Panc1 (cell line): ENCODE data around the gene CD93. TPM values are rescaled to one million over a fixed set of nuclear protein-coding genes. Genes with fewer than 3 reads are reported as not detected.

Experiments
- ATAC-seq: fragments of 200-7000 bp; cut with Tn5 transposase; 2 replicates; pipeline ENCODE4 v1.9.1; 2020; ENCODE audit warnings: mild to moderate bottlenecking, moderate library complexity
- BruUV-seq: library from RNA; stranded (reverse); fragments of 400-500 nt; replicated peaks from 2 replicates; lab custom pipeline; 2021; lab: Mats Ljungman, UMichigan
- CTCF ChIA-PET: fragments of 300-600 bp; sonication (Branson Sonifier 250); formaldehyde crosslinking; loops from one replicate; lab custom pipeline; 2022; ENCODE audit warnings: antibody characterized with exemption; lab: Charles Lee
- POLR2A ChIA-PET: fragments of 300-600 bp; sonication (Branson Sonifier 250); formaldehyde crosslinking; loops from one replicate; lab custom pipeline; 2022; ENCODE audit warnings: antibody characterized with exemption; lab: Charles Lee
- DNase-seq: peaks from one replicate; pipeline ENCODE4 v3.0.0-alpha.2; 2010; ENCODE audit warnings: low read depth, low spot score
- H3K27ac ChIP-seq: 2 replicates; pipeline ENCODE4 v1.5.1; 2011; ENCODE audit warnings: mild to moderate bottlenecking, low read length, inconsistent platforms
- H3K27me3 ChIP-seq: fragments of 200-500 bp; sonication (Bioruptor generic); 2 replicates; pipeline ENCODE4 v1.6.0; 2014; ENCODE audit warnings: low read length, inconsistent platforms; ENCODE audit not compliant: control insufficient read depth, insufficient read depth
- H3K36me3 ChIP-seq: fragments of 200-500 bp; sonication (Bioruptor generic); 2 replicates; pipeline ENCODE4 v1.5.1; 2014; ENCODE audit warnings: inconsistent platforms, mild to moderate bottlenecking, low read length, moderate library complexity; ENCODE audit not compliant: control insufficient read depth, insufficient read depth
- H3K4me1 ChIP-seq: 2 replicates; pipeline ENCODE4 v1.5.1; 2011; ENCODE audit warnings: inconsistent platforms, mild to moderate bottlenecking, low read length, moderate library complexity; ENCODE audit not compliant: control insufficient read depth, insufficient read depth
- H3K4me3 ChIP-seq, 2 experiments: 2 replicates each; pipeline ENCODE4 v1.5.1; 2011 to 2012; ENCODE audit warnings: low read depth in 2 of 2, low read length in 2 of 2, mild to moderate bottlenecking in 2 of 2, inconsistent platforms in 1 of 2, moderate library complexity in 1 of 2
- H3K9me3 ChIP-seq: fragments of 200-500 bp; sonication (Bioruptor generic); 2 replicates; pipeline ENCODE4 v1.5.1; 2014; ENCODE audit warnings: low read depth, mild to moderate bottlenecking, inconsistent platforms, low read length, moderate library complexity; ENCODE audit not compliant: control insufficient read depth, insufficient read depth
- CTCF ChIP-seq: fragments of 450-650 bp; IDR thresholded peaks from 2 replicates; pipeline ENCODE4 v1.5.1; 2017; ENCODE audit warnings: mild to moderate bottlenecking
- POLR2AphosphoS5 ChIP-seq: IDR thresholded peaks from 2 replicates; pipeline ENCODE4 v1.6.1; 2012; ENCODE audit warnings: mild to moderate bottlenecking, low read depth, low read length, moderate library complexity
- REST ChIP-seq, 2 experiments: IDR thresholded peaks; 2 replicates each; pipeline ENCODE4 v1.6.1; 2011 to 2012; ENCODE audit warnings: low read depth in 2 of 2, control low read depth in 1 of 2, low read length in 1 of 2, mild to moderate bottlenecking in 1 of 2, moderate library complexity in 1 of 2; ENCODE audit not compliant: insufficient read depth in 1 of 2
- SIN3A ChIP-seq: IDR thresholded peaks from 2 replicates; pipeline ENCODE4 v1.6.1; 2012; ENCODE audit warnings: low read depth, mild to moderate bottlenecking, low read length, moderate library complexity, borderline replicate concordance; ENCODE audit not compliant: insufficient read depth
- TCF7L2 ChIP-seq: IDR thresholded peaks from 2 replicates; pipeline ENCODE4 v1.6.1; 2011; ENCODE audit warnings: mild to moderate bottlenecking, low read depth, low read length, inconsistent platforms
- in situ Hi-C: cut with HindIII; loops from 2 replicates; pipeline ENCODE4 v1.10.0; 2016; ENCODE audit warnings: low sequenced_read_pairs, low pct_unique_long_range_greater_than_20kb
- intact Hi-C: fragments of 100-400 bp; cut with micrococcal nuclease; formaldehyde crosslinking; loops from one replicate; pipeline ENCODE4 v1.10.0; 2022; ENCODE audit not compliant: unreplicated experiment
- total RNA-seq: library from RNA; stranded (reverse); gene quantifications from one replicate; pipeline ENCODE4 v1.2.1, GENCODE V29; 2021; ENCODE audit not compliant: unreplicated experiment

CD93 gene
- total RNA-seq, 1 experiment from 2014 or later, result 0.10 TPM

DNA sequence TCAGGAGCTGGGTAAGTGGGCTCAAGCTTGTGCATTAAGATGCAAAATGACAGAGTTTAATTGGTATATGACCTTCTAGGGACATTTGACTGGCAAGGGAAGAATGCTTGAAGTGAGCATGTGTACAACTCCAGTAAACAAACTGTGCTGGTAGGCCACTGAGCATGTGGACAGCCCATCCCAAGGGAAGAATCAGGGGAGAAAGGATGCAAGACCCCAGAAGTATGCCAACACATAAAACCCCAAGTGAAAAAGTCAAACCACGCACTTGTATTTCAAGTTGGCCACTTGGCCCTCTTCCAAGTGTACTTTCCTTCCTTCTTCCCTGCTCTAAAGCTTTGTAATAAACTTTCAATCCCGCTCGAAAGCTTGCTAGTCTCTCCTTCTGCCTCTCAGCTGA is 26.3 kb downstream of the CD93 start:
- Histone ChIP-seq H3K9me3 (no peaks in the 10 kb centered on the region), H3K4me1 (no peaks in the 10 kb centered on the region), H3K4me3 (no peak overlapping the region), H3K36me3 (no peaks in the 10 kb centered on the region), H3K27me3 (peaks cover 12% of the 10 kb centered on the region), H3K27ac (no peak overlapping the region)
- no TSS peak for BruUV-seq
- POLR2A ChIA-PET, result no interaction called here
- CTCF ChIA-PET, result no interaction called here
- TF ChIP-seq SIN3A, result no peak
- TF ChIP-seq REST (IDR thresholded peaks at IDR 0.05; ENCODE audit: insufficient read depth in 1 of 2, low read depth in 2 of 2, low read length in 1 of 2), result no peak
- no peak for TF ChIP-seq POLR2AphosphoS5
- no peak for TF ChIP-seq TCF7L2
- no peak for TF ChIP-seq CTCF
- in situ Hi-C loops, result no loop called here
- DNase-seq (no peak), ATAC-seq (no peak)
- intact Hi-C loops, result loop anchor here (5.0 to 10.0 kb wide), 3 partner anchors 95 to 368 kb away; no protein-coding TSS in a partner anchor

DNA sequence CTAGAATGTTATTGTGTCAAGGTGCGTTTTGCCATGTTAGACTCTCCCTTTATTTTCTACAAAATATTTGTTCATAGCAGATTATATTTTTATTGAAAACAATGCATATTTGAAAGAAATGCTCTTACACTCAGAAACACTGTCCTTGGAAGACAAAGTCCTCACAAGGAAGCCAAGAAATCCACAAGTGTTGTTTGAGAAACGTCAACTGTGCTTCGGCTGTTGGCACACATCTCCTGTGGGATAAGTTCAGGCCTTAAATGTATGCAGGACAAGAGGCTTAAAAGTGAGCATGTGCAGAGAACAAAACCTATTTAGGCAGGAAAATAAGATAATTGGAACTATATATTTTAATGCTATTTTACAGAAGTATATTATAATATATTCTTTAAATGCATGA is 27.1 kb downstream of the CD93 start:
- no peaks in the 10 kb centered on the region for H3K4me1 ChIP-seq
- no TSS peak for BruUV-seq
- no peak for DNase-seq
- in situ Hi-C loops (no loop called here), intact Hi-C loops (loop anchor here (5.0 to 10.0 kb wide), 3 partner anchors 96 to 367 kb away; no protein-coding TSS in a partner anchor)
- H3K27me3 ChIP-seq, result peaks cover 11% of the 10 kb centered on the region
- TF ChIP-seq CTCF, result no peak
- TF ChIP-seq POLR2AphosphoS5, result no peak
- no peak for TF ChIP-seq REST (IDR thresholded peaks at IDR 0.05; ENCODE audit: insufficient read depth in 1 of 2, low read depth in 2 of 2, low read length in 1 of 2)
- no peak for TF ChIP-seq SIN3A
- TF ChIP-seq TCF7L2, result no peak
- no peak overlapping the region for H3K4me3 ChIP-seq
- H3K36me3 ChIP-seq, result no peaks in the 10 kb centered on the region
- ChIA-PET POLR2A (no interaction called here), CTCF (no interaction called here)
- no peak for ATAC-seq
- no peak overlapping the region for H3K27ac ChIP-seq
- H3K9me3 ChIP-seq, result no peaks in the 10 kb centered on the region
